ENCODE data around the gene NAA38.

NAA38 gene

GRCh38 chr17:7843536-7844291 lies 13.6 kb downstream of the NAA38 start (continued):
- no peak for TF ChIP-seq ZNF157 (tag by site-specific recombination; IDR thresholded peaks at IDR 0.05)
- peak; percentile 82 for TF ChIP-seq EGR2 (tag by site-specific recombination; IDR thresholded peaks at IDR 0.05; ENCODE audit: low read depth)
- no peak for TF ChIP-seq PRDM2 (tag by site-specific recombination; IDR thresholded peaks at IDR 0.05; ENCODE audit: borderline replicate concordance)
- TF ChIP-seq SETDB1 (IDR thresholded peaks at IDR 0.05; ENCODE audit: insufficient read length, low read length), result no peak
- no peak for TF ChIP-seq ZNF48 (tag by site-specific recombination; IDR thresholded peaks at IDR 0.05)
- TF ChIP-seq ZNF792 (tag by site-specific recombination; IDR thresholded peaks at IDR 0.05), result no peak
- TF ChIP-seq ZNF501 (tag by site-specific recombination; IDR thresholded peaks at IDR 0.05), result peak; percentile 52; the same call in 1 of the 2 replicates
- TF ChIP-seq RBAK (tag by site-specific recombination; IDR thresholded peaks at IDR 0.05), result no peak

GRCh38 chr17:7843257-7843535 lies 14.2 kb downstream of the NAA38 start:
- Histone ChIP-seq H3K9me3 (ENCODE audit: control insufficient read depth, insufficient read depth, low read depth, low read length) (no peaks in the 10 kb centered on the region), H3K4me3 (ENCODE audit: low read depth, low read length) (peak overlapping the region; percentile 70), H3K36me3 (ENCODE audit: control insufficient read depth in 2 of 2, insufficient read depth in 1 of 2, low read length in 2 of 2) (peaks cover 9 to 31% of the 10 kb centered on the region in 2 experiments), H3K27ac (ENCODE audit: extremely low read depth, low read depth, low read length) (peak overlapping the region; percentile 96), H3K4me1 (ENCODE audit: control insufficient read depth, insufficient read depth, low read length) (peaks cover 20% of the 10 kb centered on the region)
- ChIA-PET CTCF (interaction anchor here (0.8 to 1.1 kb wide), 2 partner anchors 8 to 100 kb away, joined by 4 to 5 read pairs; no protein-coding TSS in a partner anchor), POLR2A (interaction anchor here (1.0 to 7.7 kb wide), 6 partner anchors 9 to 175 kb away, joined by 3 to 110 read pairs (median 4); partner anchors contain the start of genes CNTROB, CYB5D1, KDM6B and NAA38)
- 0 out of 2 replicates have a peak, but pooled peaks have one; percentile 29 for TF ChIP-seq SCRT2 (tag by site-specific recombination; IDR thresholded peaks at IDR 0.05)
- TF ChIP-seq, protein P1, sequence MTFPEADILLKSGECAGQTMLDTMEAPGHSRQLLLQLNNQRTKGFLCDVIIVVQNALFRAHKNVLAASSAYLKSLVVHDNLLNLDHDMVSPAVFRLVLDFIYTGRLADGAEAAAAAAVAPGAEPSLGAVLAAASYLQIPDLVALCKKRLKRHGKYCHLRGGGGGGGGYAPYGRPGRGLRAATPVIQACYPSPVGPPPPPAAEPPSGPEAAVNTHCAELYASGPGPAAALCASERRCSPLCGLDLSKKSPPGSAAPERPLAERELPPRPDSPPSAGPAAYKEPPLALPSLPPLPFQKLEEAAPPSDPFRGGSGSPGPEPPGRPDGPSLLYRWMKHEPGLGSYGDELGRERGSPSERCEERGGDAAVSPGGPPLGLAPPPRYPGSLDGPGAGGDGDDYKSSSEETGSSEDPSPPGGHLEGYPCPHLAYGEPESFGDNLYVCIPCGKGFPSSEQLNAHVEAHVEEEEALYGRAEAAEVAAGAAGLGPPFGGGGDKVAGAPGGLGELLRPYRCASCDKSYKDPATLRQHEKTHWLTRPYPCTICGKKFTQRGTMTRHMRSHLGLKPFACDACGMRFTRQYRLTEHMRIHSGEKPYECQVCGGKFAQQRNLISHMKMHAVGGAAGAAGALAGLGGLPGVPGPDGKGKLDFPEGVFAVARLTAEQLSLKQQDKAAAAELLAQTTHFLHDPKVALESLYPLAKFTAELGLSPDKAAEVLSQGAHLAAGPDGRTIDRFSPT (tag by site-specific recombination; IDR thresholded peaks at IDR 0.05), result peak; percentile 1; the same call in 1 of the 2 replicates
- no peak for TF ChIP-seq ZNF391 (tag by site-specific recombination; IDR thresholded peaks at IDR 0.05; ENCODE audit: borderline replicate concordance, low read depth)
- TF ChIP-seq ZNF10 (tag by site-specific recombination; IDR thresholded peaks at IDR 0.05), result no peak

- CTCF ChIA-PET, result interaction anchor here (0.8 to 1.1 kb wide), 6 partner anchors 8 to 216 kb away, joined by 3 to 6 read pairs (median 4); no protein-coding TSS in a partner anchor
- Histone ChIP-seq H3K4me1 (ENCODE audit: control insufficient read depth, insufficient read depth, low read length) (peaks cover 24% of the 10 kb centered on the region), H3K4me3 (ENCODE audit: low read depth, low read length) (peak overlapping the region; percentile 70), H3K27ac (ENCODE audit: extremely low read depth, low read depth, low read length) (peak overlapping the region; percentile 96), H3K9me3 (ENCODE audit: control insufficient read depth, insufficient read depth, low read depth, low read length) (no peaks in the 10 kb centered on the region), H3K36me3 (ENCODE audit: control insufficient read depth in 2 of 2, insufficient read depth in 1 of 2, low read length in 2 of 2) (peaks cover 9 to 26% of the 10 kb centered on the region in 2 experiments)
- POLR2A ChIA-PET, result interaction anchor here (0.6 to 7.7 kb wide), 15 partner anchors 8 to 220 kb away, joined by 3 to 110 read pairs (median 4); partner anchors contain the start of genes CNTROB, CYB5D1, KDM6B and NAA38
- TF ChIP-seq ZBTB8A (tag by site-specific recombination; IDR thresholded peaks at IDR 0.05) (no peak), ZNF341 (tag by site-specific recombination; IDR thresholded peaks at IDR 0.05; ENCODE audit: low read depth) (peak; percentile 58), ZBTB10 (tag by site-specific recombination; IDR thresholded peaks at IDR 0.05) (no peak; the same call in none of the 2 replicates), KLF16 (tag by site-specific recombination; IDR thresholded peaks at IDR 0.05) (peak; percentile 47), SP7 (tag by site-specific recombination; IDR thresholded peaks at IDR 0.05) (peak; percentile 73), FEZF1 (tag by site-specific recombination; IDR thresholded peaks at IDR 0.05) (no peak), ZNF600 (tag by site-specific recombination; IDR thresholded peaks at IDR 0.05) (peak; percentile 7; the same call in 1 of the 2 replicates), ZBTB20 (tag by site-specific recombination; IDR thresholded peaks at IDR 0.05) (0 out of 2 replicates have a peak, but pooled peaks have one; percentile 74)
These were observed 14.7 kb downstream of the NAA38 start for GRCh38 chr17:7842380-7843256.

Data from HEK293 (cell line).